ENCODE measurements around the gene LEKR1.

Gene LEKR1

GRCh38 chr3:156826896-156827882, 1.0 kb downstream of the LEKR1 start:
- H3K27ac ChIP-seq, result peak overlapping the region; percentile 86
- TF ChIP-seq ZFX (IDR thresholded peaks at IDR 0.05) (no peak), CTCF (conservative IDR thresholded peaks at IDR 0.05) (no peak)

- TF ChIP-seq CTCF (conservative IDR thresholded peaks at IDR 0.05) (no peak), ZFX (IDR thresholded peaks at IDR 0.05) (no peak)
Measured at GRCh38 chr3:156831006-156831405, 4.9 kb downstream of the LEKR1 start.

GRCh38 chr3:156834435-156834834, 8.3 kb downstream of the LEKR1 start:
- TF ChIP-seq CTCF (conservative IDR thresholded peaks at IDR 0.05), result no peak
- no peak for TF ChIP-seq ZFX (IDR thresholded peaks at IDR 0.05)

More at GRCh38 chr3:156831006-156831405, 4.9 kb downstream of the LEKR1 start:
- no peak overlapping the region for H3K27ac ChIP-seq

GRCh38 chr3:156834962-156835535, 8.9 kb downstream of the LEKR1 start:
- TF ChIP-seq CTCF (conservative IDR thresholded peaks at IDR 0.05) (no peak), ZFX (IDR thresholded peaks at IDR 0.05) (no peak)
- H3K27ac ChIP-seq, result no peak overlapping the region

More at GRCh38 chr3:156834435-156834834, 8.3 kb downstream of the LEKR1 start:
- H3K27ac ChIP-seq, result no peak overlapping the region

- H3K27ac ChIP-seq, result no peak overlapping the region
- TF ChIP-seq CTCF (conservative IDR thresholded peaks at IDR 0.05), result no peak
- no peak for TF ChIP-seq ZFX (IDR thresholded peaks at IDR 0.05)
Measured at GRCh38 chr3:156836701-156837100, 10.5 kb downstream of the LEKR1 start.

- no peak overlapping the region for H3K27ac ChIP-seq
- TF ChIP-seq CTCF (conservative IDR thresholded peaks at IDR 0.05) (no peak), ZFX (IDR thresholded peaks at IDR 0.05) (no peak)
Measured at GRCh38 chr3:156837115-156837514, 11.0 kb downstream of the LEKR1 start.

GRCh38 chr3:156838035-156838434, 11.9 kb downstream of the LEKR1 start:
- no peak overlapping the region for H3K27ac ChIP-seq
- TF ChIP-seq CTCF (conservative IDR thresholded peaks at IDR 0.05) (no peak), ZFX (IDR thresholded peaks at IDR 0.05) (no peak)
